NCI-H146 treated with DMSO at 0.1 percent for 48 hours (cell line): Measurements from ENCODE around the gene CYTH1.

Source experiments
- DNase-seq: peaks from one replicate; lab custom pipeline; 2025; ENCODE audit not compliant: unreplicated experiment; lab: John Stamatoyannopoulos, UW

The CYTH1 gene

GRCh38 chr17:78629436-78629995 is 152.6 kb downstream of the CYTH1 start:
- DNase-seq: no peak

DNA sequence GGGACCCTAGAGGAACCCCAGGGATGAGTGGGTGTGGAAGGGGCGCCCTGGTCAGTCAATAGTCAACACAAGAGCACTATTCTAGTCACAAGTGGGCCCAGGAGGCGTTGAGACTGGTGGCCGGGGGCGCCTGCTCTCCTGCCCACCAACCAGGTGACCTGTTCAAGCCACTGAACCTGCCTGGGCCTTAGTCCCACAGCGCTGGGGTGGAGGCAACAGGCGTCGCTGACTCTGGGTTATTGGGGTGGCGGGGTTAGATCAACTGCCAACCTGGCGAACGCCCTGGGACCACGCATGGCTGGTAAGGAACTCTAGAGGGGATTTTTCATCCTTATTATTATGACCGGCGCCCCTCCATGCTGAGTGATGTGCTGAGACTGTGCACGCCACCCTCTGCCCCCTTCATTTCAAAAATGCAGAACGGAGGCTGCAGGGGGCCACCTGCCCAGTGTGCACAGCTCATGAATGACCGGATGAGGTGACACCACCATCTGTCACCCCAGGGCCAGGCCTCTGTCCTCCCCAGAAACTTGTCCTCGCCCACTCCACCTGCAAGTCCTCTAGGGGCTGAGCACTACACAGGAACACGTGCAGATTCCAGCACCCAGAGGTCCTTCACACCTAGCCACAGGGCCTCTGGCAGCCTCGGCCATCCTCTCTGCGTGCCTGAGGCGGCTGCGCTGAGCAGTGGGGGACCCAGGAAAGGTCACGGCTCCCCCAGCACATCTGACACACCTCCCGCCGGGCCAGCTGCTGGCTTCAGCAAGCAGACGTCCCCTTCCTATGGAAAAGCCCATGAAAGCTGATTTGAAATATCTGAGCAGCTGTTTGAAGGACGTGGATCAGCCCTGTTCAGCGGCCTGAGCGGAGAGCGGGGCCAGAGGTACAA is 153.3 kb downstream of the CYTH1 start:
- DNase-seq: peak; percentile 20

GRCh38 chr17:78624324-78625151 is 157.5 kb downstream of the CYTH1 start:
- DNase-seq: no peak
